ENCODE data around the gene ESPL1. TPM values are rescaled to one million over a fixed set of nuclear protein-coding genes. Genes with fewer than 3 reads are reported as not detected.

The ESPL1 gene
- total and polyA plus RNA-seq, 2 of the 8 experiments (the other 6 are each of a cell fraction or from before 2014, with no cell fraction given), result 31.8 to 52.7 TPM

DNA sequence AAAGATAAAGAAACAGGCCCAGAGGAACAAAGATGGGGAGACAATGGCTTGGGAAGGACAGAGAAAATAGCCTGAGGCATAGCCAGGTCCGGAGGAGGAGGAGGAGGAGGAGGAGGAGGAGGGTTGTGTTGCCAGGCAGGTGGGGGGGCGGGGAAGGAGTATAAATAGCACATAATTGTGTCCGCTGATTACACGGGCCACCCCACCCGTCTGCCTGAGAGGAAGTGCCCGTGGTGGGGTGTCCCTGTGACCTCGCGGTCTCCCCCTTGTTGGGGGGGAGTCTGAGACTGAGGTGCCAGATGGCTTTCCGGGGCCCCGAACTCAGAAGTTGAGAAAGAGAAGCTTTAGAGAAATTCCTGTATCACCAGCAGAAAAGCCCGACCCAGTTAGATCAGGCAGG is 69.9 kb downstream of the ESPL1 start:
- peaks cover 0 to 12% (median 5%) of the 10 kb centered on the region in 4 experiments; a peak in 3 of 7 replicates for H3K27me3 ChIP-seq (replicated peaks in 1 of 4; ENCODE audit: control insufficient read depth in 3 of 4, extremely low read depth in 1 of 4, insufficient read depth in 3 of 4, low read length in 3 of 4)
- H3K27ac ChIP-seq (ENCODE audit: low read depth, low read length), result no peak overlapping the region
- no peak overlapping the region; the same call in 1 of the 2 replicates for H4K8ac ChIP-seq (ENCODE audit: extremely low read depth, insufficient read depth, low read length)
- DNase-seq (ENCODE audit: low read depth in 1 of 2, low spot score in 2 of 2), result no peak
- POLR2A ChIA-PET (ENCODE audit: partially characterized antibody), result interaction anchor here (1.0 kb wide), 1 partner anchor 76 kb away, joined by 3 read pairs; no protein-coding TSS in a partner anchor
- H3K18ac ChIP-seq (ENCODE audit: extremely low read depth, low read length), result no peak overlapping the region
- H3K4me3 ChIP-seq (ENCODE audit: extremely low read depth in 1 of 4, insufficient read depth in 2 of 4, low read depth in 3 of 4, low read length in 4 of 4), result no peak overlapping the region
- no peak for TF ChIP-seq SIN3A (conservative IDR thresholded peaks at IDR 0.05 in 1 of 2, IDR thresholded peaks at IDR 0.05 in 1 of 2; ENCODE audit: low read depth in 1 of 2, low read length in 2 of 2)
- no peak overlapping the region for H3K9ac ChIP-seq (replicated peaks in 1 of 4; ENCODE audit: extremely low read depth in 1 of 4, low read depth in 3 of 4, low read length in 3 of 4)
- CTCF ChIA-PET (ENCODE audit: partially characterized antibody), result interaction anchor here (1.2 to 21.2 kb wide), 3 partner anchors 11 to 14 kb away, joined by 6 to 381 read pairs (median 7); no protein-coding TSS in a partner anchor
- H3K4me1 ChIP-seq (replicated peaks in 1 of 4; ENCODE audit: control insufficient read depth in 3 of 4, insufficient read depth in 4 of 4, low read length in 3 of 4), result peaks cover 0 to 22% (median 1%) of the 10 kb centered on the region in 4 experiments; a peak in 4 of 7 replicates
- no peak overlapping the region for H2AK5ac ChIP-seq (ENCODE audit: low read depth, low read length)
- no peak overlapping the region for H3K4ac ChIP-seq (replicated peaks; ENCODE audit: insufficient read length, low read depth, low read length)
- H2BK20ac ChIP-seq (ENCODE audit: low read length), result no peak overlapping the region
- 0 out of 2 replicates have a peak, but pooled peaks cover 4% of the 10 kb centered on the region for H3K23me2 ChIP-seq (ENCODE audit: low read depth, low read length)
- H3K9me3 ChIP-seq (ENCODE audit: insufficient read depth in 2 of 2, low read depth in 1 of 2, low read length in 1 of 2), result no peaks in the 10 kb centered on the region
- H3K79me2 ChIP-seq (ENCODE audit: control insufficient read depth in 1 of 2, insufficient read depth in 2 of 2, low read length in 2 of 2), result no peaks in the 10 kb centered on the region
- H2BK12ac ChIP-seq (ENCODE audit: low read depth, low read length), result no peak overlapping the region
- no peak overlapping the region for H3K23ac ChIP-seq (ENCODE audit: insufficient read length)
- no peaks in the 10 kb centered on the region for H3K36me3 ChIP-seq (ENCODE audit: control insufficient read depth in 2 of 4, insufficient read depth in 4 of 4, low read length in 3 of 4)
- WGBS, 2 experiments (ENCODE audit: extremely low coverage in 1 of 2, insufficient coverage in 1 of 2, insufficient read length in 1 of 2, insufficient replicate concordance in 2 of 2, low coverage in 1 of 2, low lambda C conversion rate in 2 of 2, missing lambda C conversion rate in 1 of 2), result 63% methylated on average over 11 of the region's 11 CpGs; no CpG with 5 or more reads in 1 of the 2 experiments
- H3K4me2 ChIP-seq (ENCODE audit: insufficient read depth in 1 of 2, low read depth in 2 of 2, low read length in 2 of 2), result 0 out of 4 replicates have a peak overlapping the region, but pooled peaks of 1 of the 2 experiments have one; percentile 11
- H3K14ac ChIP-seq (ENCODE audit: insufficient read length), result no peak overlapping the region
- H4K5ac ChIP-seq (ENCODE audit: insufficient read length, low read depth, low read length), result no peak overlapping the region
- H2BK15ac ChIP-seq (ENCODE audit: low read length), result no peak overlapping the region
- H2AFZ ChIP-seq (ENCODE audit: low read length), result no peak overlapping the region
- no peaks in the 10 kb centered on the region for H3K79me1 ChIP-seq (ENCODE audit: low read depth, low read length)
- H2BK5ac ChIP-seq (ENCODE audit: low read depth, low read length), result no peak overlapping the region
- peak overlapping the region; percentile 3 for H4K91ac ChIP-seq (replicated peaks; ENCODE audit: insufficient read length, low read length)
- FAIRE-seq, result no peak
- no peak overlapping the region for H2BK120ac ChIP-seq (replicated peaks; ENCODE audit: low read depth, low read length)
- no peaks in the 10 kb centered on the region for H4K20me1 ChIP-seq (replicated peaks in 1 of 2; ENCODE audit: control insufficient read depth in 1 of 2, insufficient read depth in 2 of 2, low read length in 2 of 2)
- H3K56ac ChIP-seq (replicated peaks; ENCODE audit: insufficient read length, low read depth, low read length), result no peak overlapping the region
